Adipose tissue (tissue), 3 donors: ENCODE results near the gene TNS1. TPM values are rescaled to one million over a fixed set of nuclear protein-coding genes. Genes with fewer than 3 reads are reported as not detected.

Experiments
- H3K27ac ChIP-seq: one replicate; pipeline ENCODE4 v1.5.1; 2013; ENCODE audit warnings: low read depth, low read length
- WGBS, 3 donors: extraction: QIAGEN DNeasy Blood & Tissue Kit; methylation state at CpG; one replicate each; pipeline ENCODE4 v1.1.7; 2013; 5-methylcytosine and 5-hydroxymethylcytosine counted together
- polyA plus RNA-seq, 3 donors: library from polyadenylated mRNA; stranded (reverse); fragments of 200-250 nt; gene quantifications; one replicate each; pipeline ENCODE4 v1.2.3, GENCODE V29; 2013
- donor health status: healthy with polysubstance abuse.
- donor health status: Bipolar disorder and iron deficiency.
- donor health status: healthy.

Gene TNS1
- polyA plus RNA-seq, 3 donors, result 39.8 to 245 (median 171) TPM

- no peak overlapping the region for H3K27ac ChIP-seq
- 94 to 96% (median 96%) methylated on average over 7 of the region's 7 CpGs for WGBS, 3 donors
Observed at GRCh38 chr2:217900780-217901360, 101.9 kb downstream of the TNS1 start.

DNA sequence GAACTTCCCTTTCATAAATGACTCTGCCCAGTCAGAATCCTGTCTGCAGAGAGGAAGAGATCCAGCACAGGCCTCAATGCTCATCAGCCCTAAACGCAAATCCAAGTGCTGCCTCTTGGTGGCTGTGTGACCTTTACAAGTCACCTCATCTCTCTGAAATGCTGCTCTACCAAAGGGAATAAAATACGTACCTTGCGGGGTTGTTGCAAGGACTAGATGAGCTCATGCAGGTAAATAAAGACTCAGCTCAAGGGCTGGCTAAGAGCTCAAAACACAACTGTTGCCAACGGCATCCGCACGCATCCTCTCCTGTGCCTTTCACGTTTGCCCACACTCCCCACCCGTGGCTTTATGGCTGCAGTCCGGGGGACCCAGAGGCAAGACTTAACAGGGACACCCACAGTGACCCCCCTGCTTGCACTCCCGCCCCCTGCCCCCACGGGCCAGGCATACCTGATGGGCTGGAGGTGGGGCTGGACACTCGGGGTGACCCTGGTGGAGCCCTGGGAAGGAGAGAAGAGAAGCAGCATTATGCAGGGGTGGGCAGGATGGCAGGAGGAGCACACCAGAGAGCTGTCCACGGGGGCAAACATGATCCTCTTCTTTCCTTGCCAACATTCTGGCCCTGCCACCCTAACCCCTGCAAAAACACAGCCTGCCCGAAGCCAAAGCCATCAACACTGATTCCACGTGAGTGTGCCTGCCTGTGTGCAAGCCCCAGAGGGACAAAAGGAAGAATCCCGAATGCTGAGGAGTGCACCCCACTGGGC, 102.6 kb downstream of the TNS1 start:
- H3K27ac ChIP-seq, result no peak overlapping the region
- 62 to 78% (median 74%) methylated on average over 16 of the region's 16 CpGs for WGBS, 3 donors

DNA sequence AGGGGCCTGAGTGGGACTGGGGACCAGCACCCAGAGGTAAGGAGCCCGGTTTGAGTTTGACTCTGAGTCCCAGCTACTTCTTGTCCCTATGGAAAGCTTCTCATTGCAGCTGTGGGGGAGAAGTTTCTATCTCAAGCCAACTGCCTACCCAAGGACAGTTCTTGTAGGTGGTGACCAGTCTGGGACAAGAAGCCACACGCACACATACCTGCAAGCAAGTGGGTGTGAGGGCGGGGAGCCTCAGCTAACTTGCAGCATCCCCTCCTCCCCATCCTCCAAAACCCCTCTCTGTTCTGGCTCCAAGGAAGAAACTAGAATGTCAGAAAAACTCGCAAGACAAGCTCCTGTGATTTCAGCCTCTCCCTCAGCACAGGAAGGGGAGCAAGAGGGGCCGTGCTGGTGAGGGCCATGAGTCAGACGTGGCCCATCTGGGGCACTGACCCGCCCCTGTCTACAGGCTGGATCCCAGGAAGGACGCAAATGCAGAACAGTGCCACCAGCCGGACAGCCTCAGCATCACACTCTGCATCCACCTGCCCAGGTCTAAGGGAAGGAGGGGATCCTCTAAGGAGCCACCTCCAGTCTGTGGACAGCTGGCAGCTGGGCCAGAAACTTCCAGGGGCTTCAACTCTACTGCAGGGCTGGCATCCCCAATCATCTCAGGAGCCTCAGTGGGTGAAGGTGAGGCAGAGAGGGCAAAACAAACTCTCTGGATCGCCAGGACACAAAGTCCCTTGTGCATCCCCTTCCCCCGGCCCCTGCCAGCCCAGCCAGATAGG, 103.4 kb downstream of the TNS1 start:
- WGBS, 3 donors, result 55 to 74% (median 64%) methylated on average over 11 of the region's 11 CpGs
- H3K27ac ChIP-seq, result no peak overlapping the region

GRCh38 chr2:217897816-217898806, 104.7 kb downstream of the TNS1 start:
- H3K27ac ChIP-seq, result no peak overlapping the region
- WGBS, 3 donors, result 35 to 76% (median 76%) methylated on average over 23 of the region's 23 CpGs

DNA sequence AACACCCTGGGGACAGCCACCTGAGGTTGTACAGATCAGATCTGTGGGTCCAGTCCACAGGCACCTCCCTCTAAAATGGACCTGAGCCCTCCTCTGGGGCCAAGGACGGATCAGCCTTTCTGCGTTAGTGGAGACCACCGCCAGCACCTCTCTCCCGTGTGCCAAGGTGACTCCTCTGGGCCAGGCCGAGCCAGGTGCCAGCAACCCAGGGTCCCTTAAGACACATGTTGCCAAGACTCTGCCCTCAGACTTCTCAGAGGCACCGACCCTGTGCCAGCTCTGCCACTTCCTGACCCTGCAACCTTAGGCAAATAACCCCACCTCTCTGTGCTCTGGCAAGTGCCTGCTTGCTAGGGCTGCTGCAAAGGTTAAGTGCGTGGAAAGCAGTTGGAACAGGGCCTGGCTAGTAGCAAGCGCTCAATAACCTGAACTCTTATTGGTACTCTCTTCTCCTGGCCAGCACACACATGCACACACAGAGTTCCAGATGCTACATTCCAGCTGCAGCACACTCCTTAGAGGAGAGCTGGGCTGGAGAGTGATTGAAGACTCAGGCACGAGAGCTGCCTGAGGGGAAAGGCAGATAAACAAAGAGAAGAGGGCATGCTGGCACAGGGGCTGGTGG, 105.6 kb downstream of the TNS1 start:
- no peak overlapping the region for H3K27ac ChIP-seq
- 36 to 85% (median 76%) methylated on average over 9 of the region's 9 CpGs for WGBS, 3 donors

DNA sequence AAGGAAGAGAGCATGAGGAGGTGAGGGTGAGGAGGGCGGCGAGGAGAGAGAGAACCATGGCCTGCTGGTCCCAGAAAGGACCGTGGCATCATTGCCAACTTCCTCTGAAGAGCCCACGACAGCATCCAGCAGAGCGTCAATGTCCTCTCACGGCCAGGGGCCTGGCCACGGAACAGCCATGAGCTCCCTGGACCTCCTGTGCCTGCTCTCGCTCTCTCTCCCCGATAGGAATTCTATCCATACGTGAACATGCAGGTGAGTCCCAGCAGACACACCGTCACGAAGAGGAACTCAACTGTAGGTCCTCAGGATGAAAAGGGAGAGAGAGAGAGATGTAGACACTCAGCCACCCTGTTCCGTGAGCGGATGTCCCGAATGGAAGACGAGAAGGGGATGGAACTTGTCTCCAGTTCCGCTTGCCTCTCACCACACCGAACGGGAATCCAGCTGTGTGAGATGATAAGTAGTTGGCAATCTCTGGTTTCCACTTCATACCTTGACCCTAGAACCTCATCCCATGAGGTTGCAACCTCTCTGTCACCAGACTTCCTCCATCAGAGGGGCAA, 107.6 kb downstream of the TNS1 start:
- H3K27ac ChIP-seq, result no peak overlapping the region
- 73 to 89% (median 88%) methylated on average over 19 of the region's 19 CpGs for WGBS, 3 donors

- 82 to 92% (median 87%) methylated on average over 8 of the region's 8 CpGs for WGBS, 3 donors
Observed at GRCh38 chr2:217893440-217893839, 109.4 kb downstream of the TNS1 start.

DNA sequence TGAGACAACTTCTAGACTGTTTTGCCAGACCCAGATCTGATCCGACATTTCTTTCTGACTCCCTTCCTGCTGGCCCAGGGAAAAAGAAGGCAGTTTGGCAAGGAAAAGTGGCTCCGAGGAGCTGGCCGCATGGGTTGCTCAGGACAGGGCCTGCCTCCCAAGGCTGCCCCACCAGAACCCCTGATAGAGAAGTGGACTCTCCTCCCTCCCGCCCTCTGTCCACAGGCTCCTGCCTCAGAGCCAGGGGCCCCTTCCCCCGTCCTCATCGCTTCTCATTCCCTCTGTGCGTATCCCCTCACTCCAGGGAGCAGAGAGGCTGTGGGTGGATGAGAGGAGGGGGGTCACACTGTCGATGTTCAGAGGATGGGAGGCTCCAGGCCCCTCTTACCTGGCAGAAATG, 110.2 kb downstream of the TNS1 start:
- H3K27ac ChIP-seq, result no peak overlapping the region
- 69 to 82% (median 77%) methylated on average over 8 of the region's 8 CpGs for WGBS, 3 donors

More at GRCh38 chr2:217893440-217893839, 109.4 kb downstream of the TNS1 start:
- H3K27ac ChIP-seq, result no peak overlapping the region

- WGBS, 3 donors, result 51 to 79% (median 70%) methylated on average over 4 of the region's 4 CpGs
- H3K27ac ChIP-seq, result no peak overlapping the region
Observed at GRCh38 chr2:217890445-217890844, 112.3 kb downstream of the TNS1 start.

DNA sequence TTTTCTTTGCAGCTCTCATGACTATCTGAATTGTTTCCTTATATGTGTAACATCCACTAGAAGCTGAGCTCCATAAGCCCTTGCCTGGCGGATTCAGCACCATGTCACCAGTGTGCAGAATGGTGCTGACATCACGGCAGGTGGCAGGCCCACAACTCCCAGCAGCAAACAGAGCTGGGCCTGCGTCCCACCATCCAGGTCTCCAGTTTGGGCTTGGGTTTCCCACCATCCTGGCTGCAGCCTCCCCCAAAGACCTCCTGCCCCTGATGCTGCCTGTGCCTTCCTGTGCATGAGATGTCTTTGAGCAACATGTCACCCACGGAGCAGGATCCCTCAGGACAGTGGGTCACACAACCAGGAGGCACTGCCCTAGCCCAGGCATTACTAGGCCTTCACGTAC, 113.1 kb downstream of the TNS1 start:
- no peak overlapping the region for H3K27ac ChIP-seq
- WGBS, 3 donors, result 91 to 94% (median 91%) methylated on average over 5 of the region's 5 CpGs

DNA sequence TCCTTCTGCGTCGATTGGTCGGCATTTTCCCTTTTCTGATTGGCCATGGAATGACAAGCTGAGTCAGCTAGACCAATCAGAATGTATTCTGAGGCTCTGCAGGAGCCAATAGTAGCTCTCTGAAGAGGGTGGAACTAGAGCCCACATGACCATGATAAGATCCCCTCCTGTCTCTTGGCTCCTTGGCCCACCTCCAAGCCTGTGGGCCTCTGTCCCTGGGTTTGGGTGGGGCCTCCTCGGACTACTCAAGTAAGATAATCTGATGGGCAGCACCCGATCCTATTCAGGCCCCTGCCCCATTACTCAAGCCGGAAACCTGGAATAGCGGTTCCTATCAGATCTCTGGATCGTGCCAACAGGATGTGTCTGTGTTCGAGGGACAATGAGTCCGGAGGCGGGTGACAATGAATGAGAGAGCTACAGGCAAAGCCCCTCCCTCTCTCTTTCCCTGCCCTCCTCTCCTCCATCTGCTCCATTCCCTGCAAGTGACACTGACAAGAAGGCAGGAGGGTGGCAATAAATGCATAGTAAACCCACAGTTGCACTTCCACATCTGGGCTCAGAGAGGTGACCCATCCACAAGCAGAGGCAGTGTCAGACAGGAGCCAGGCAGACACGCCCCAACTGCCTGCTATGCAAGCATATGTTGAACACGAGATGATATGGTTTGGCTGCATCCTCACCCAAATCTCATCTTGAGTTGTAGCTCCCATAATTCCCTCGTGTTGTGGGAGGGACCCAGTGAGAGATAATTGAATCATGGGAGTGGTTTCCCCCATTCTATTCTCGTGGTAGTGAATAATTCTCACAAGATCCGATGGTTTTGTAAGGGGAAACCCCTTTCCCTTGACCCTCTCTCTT, 114.7 kb downstream of the TNS1 start:
- 48 to 66% (median 64%) methylated on average over 16 of the region's 16 CpGs for WGBS, 3 donors

DNA sequence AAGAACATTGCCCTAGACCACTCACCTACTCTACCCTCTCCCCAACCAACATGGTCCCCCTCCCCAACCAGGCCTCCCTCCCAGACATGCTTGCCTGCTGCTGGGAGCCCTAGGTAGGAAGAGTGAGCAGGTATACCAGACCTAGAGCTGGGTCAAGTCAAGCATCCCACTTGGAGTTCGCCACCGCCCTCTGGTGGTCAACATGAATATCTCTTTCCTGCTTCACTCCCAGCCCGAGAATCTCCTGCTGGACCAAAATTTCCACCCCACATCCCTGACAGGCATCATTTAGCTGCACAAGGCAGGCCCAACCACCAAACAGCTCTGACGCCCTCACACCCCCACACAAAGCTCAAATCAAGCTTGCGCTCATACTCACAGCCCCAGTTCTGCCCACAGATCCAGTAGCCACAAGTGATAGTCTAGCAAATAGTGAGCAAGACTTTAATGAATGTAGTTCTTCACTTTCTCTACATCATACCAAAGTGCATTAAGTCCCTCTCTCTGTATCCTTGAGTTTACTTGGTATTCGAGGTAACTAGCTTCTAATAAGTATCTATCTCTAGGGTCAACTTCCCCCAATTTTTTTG, 116.0 kb downstream of the TNS1 start:
- WGBS, 3 donors, result 18 to 34% (median 31%) methylated on average over 6 of the region's 6 CpGs

More for the DNA sequence above, 114.7 kb downstream of the TNS1 start:
- no peak overlapping the region for H3K27ac ChIP-seq

GRCh38 chr2:217886091-217886490, 116.7 kb downstream of the TNS1 start:
- 74 to 95% (median 74%) methylated on average over 3 of the region's 3 CpGs for WGBS, 3 donors
- no peak overlapping the region for H3K27ac ChIP-seq

More for the DNA sequence above, 116.0 kb downstream of the TNS1 start:
- no peak overlapping the region for H3K27ac ChIP-seq

- no peak overlapping the region for H3K27ac ChIP-seq
- 91 to 95% (median 94%) methylated on average over 8 of the region's 8 CpGs for WGBS, 3 donors
Observed at GRCh38 chr2:217884985-217885384, 117.8 kb downstream of the TNS1 start.

DNA sequence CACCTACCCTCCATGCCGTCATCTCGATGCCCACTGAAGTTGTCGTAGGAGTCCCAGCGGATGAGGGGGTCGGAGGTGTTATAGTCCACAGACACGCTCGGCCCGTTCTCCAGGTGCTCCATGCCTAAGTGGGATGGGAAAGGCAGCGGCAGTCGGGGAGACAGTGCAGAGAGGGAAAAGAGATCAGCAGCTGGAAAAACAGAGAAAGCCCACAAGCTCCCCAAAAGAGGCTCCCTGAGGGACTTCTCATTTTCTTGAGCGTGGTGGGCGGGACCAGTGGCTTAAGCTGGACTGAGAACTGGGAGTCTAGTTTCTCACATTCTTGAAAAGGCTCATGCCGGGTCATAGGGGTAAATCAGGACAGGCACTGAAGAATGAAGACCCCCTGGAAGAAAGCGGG, 121.9 kb downstream of the TNS1 start:
- H3K27ac ChIP-seq, result no peak overlapping the region

GRCh38 chr2:217880287-217880889, 122.4 kb downstream of the TNS1 start:
- H3K27ac ChIP-seq, result no peak overlapping the region
- 67 to 80% (median 75%) methylated on average over 5 of the region's 5 CpGs for WGBS, 3 donors

More for the DNA sequence above, 121.9 kb downstream of the TNS1 start:
- WGBS, 3 donors, result 65 to 86% (median 66%) methylated on average over 14 of the region's 14 CpGs
